NOMO-1 treated with DMSO at 0.1 percent for 48 hours (cell line): ENCODE results near the gene VAV2.
"Not testable (repeated sequence)": the region's sequence is repeated elsewhere in the genome, so short reads cannot be mapped to it uniquely, and the experiment has no call there.

Experiments
- DNase-seq: peaks from one replicate; lab custom pipeline; 2025; ENCODE audit not compliant: unreplicated experiment; lab: John Stamatoyannopoulos, UW

VAV2 gene

GRCh38 chr9:133924453-133924852, 67.7 kb downstream of the VAV2 start:
- no peak for DNase-seq

- not testable (repeated sequence) for DNase-seq
These were observed 68.5 kb downstream of the VAV2 start for GRCh38 chr9:133923608-133924007.

GRCh38 chr9:133921866-133922265, 70.3 kb downstream of the VAV2 start:
- no peak for DNase-seq

GRCh38 chr9:133920471-133920870, 71.7 kb downstream of the VAV2 start:
- no peak for DNase-seq

GRCh38 chr9:133919253-133920115, 72.6 kb downstream of the VAV2 start:
- DNase-seq, result no peak

GRCh38 chr9:133918111-133918813, 73.9 kb downstream of the VAV2 start:
- no peak for DNase-seq

GRCh38 chr9:133917375-133917774, 74.7 kb downstream of the VAV2 start:
- DNase-seq, result no peak

GRCh38 chr9:133916159-133916541, 76.0 kb downstream of the VAV2 start:
- no peak for DNase-seq

GRCh38 chr9:133915534-133916158, 76.5 kb downstream of the VAV2 start:
- no peak for DNase-seq

- no peak for DNase-seq
These were observed 77.4 kb downstream of the VAV2 start for GRCh38 chr9:133914442-133915342.

GRCh38 chr9:133913571-133914369, 78.4 kb downstream of the VAV2 start:
- no peak for DNase-seq

- DNase-seq, result no peak
These were observed 81.1 kb downstream of the VAV2 start for GRCh38 chr9:133910855-133911514.

- DNase-seq, result no peak
These were observed 84.9 kb downstream of the VAV2 start for GRCh38 chr9:133906932-133907910.

GRCh38 chr9:133906218-133906617, 85.9 kb downstream of the VAV2 start:
- no peak for DNase-seq

- no peak for DNase-seq
These were observed 86.6 kb downstream of the VAV2 start for GRCh38 chr9:133905493-133905892.

- no peak for DNase-seq
These were observed 87.6 kb downstream of the VAV2 start for GRCh38 chr9:133904346-133905090.

- no peak for DNase-seq
These were observed 90.8 kb downstream of the VAV2 start for GRCh38 chr9:133901184-133901835.
